GM18511 (cell line): ENCODE measurements around the gene BCOR.

ENCODE experiments used
- ATAC-seq: cut with Tn5 transposase; IDR thresholded peaks from one replicate; pipeline ENCODE4 v1.9.1; 2021; ENCODE audit warnings: mild to moderate bottlenecking, moderate library complexity; ENCODE audit not compliant: unreplicated experiment

BCOR gene

GRCh38 chrX:40086569-40087335 lies 11.0 kb downstream of the BCOR start:
- ATAC-seq, result no peak

- ATAC-seq, result no peak
These were observed 12.0 kb downstream of the BCOR start for GRCh38 chrX:40085714-40086113.

GRCh38 chrX:40085102-40085551 lies 12.6 kb downstream of the BCOR start:
- no peak for ATAC-seq

- no peak for ATAC-seq
These were observed 13.2 kb downstream of the BCOR start for GRCh38 chrX:40084471-40085101.

GRCh38 chrX:40083979-40084359 lies 13.8 kb downstream of the BCOR start:
- ATAC-seq, result no peak

GRCh38 chrX:40083120-40083978 lies 14.4 kb downstream of the BCOR start:
- ATAC-seq, result no peak

GRCh38 chrX:40082447-40083119 lies 15.2 kb downstream of the BCOR start:
- ATAC-seq, result no peak

GRCh38 chrX:40081679-40082068 lies 16.1 kb downstream of the BCOR start:
- ATAC-seq, result no peak

GRCh38 chrX:40080894-40081678 lies 16.7 kb downstream of the BCOR start:
- no peak for ATAC-seq

- ATAC-seq, result no peak
These were observed 18.2 kb downstream of the BCOR start for GRCh38 chrX:40079572-40079971.

GRCh38 chrX:40078489-40079227 lies 19.1 kb downstream of the BCOR start:
- ATAC-seq, result no peak

GRCh38 chrX:40077906-40078305 lies 19.9 kb downstream of the BCOR start:
- ATAC-seq, result no peak

GRCh38 chrX:40076750-40077575 lies 20.8 kb downstream of the BCOR start:
- no peak for ATAC-seq

- ATAC-seq, result no peak
These were observed 22.8 kb downstream of the BCOR start for GRCh38 chrX:40074959-40075332.

GRCh38 chrX:40074080-40074958 lies 23.4 kb downstream of the BCOR start:
- ATAC-seq, result no peak

GRCh38 chrX:40073439-40074054 lies 24.2 kb downstream of the BCOR start:
- ATAC-seq, result no peak

- ATAC-seq, result no peak
These were observed 25.5 kb downstream of the BCOR start for GRCh38 chrX:40072246-40072645.
